Measurements from ENCODE around the gene GAPVD1.

Gene GAPVD1

DNA sequence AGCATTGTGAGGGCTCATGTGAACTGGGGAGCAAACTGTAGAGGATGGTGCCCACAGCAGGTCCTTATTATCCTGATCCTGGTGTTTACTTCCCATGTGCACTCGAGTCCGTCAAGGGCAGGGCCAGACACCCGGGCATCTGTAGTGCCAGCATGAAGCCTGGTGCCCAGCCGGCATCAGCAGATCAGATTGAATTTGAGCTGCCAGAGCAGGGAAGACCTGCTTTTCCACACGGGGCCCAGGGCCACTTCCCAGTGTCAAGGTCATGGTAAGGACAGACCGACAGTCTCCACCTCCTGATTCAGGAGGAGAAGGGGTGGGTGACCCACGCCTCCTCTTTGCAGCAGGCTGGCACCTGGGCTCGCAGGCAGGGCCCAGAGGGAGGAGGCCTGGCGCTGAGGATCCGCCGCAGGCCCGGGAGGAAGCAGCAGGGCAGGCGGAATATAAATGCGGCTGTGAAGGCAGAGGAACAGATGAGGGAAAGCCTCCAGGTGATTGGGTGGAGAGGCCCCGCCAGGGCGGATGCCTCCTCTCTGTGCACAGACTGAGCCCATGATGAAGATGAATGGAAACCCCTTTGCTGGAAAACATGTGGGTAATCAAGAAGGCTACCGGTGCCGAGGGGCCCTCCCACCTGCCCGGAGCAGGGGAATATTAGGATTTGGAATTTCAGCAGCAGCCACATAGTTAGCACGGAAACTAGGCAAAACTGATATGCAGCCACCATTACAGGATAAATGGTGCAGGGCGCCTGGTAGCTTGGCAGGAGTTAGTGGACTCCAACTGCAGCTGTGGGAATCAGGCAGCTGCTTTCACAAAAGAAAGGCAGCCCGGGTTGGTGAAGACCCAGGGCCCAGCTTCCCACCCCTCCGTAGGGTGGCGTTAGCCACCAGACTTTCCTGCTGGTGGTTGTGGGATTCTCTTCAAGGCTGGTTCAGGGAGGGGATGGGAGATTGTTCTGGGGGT lies 114.9 kb downstream of the GAPVD1 start:
- ChIA-PET POLR2A (interaction anchor here (0.8 kb wide), 1 partner anchor 135 kb away, joined by 3 read pairs; the partner anchor contains the start of gene HSPA5), CTCF (interaction anchor here (0.6 kb wide), 2 partner anchors 120 to 125 kb away, joined by 3 to 4 read pairs; no protein-coding TSS in a partner anchor)
- TF ChIP-seq FOXK2 (IDR thresholded peaks at IDR 0.05) (no peak), NFRKB (IDR thresholded peaks at IDR 0.05) (no peak), CTBP1 (IDR thresholded peaks at IDR 0.05; ENCODE audit: borderline replicate concordance) (no peak), LEF1 (IDR thresholded peaks at IDR 0.05; ENCODE audit: borderline replicate concordance) (no peak), FOXA1 (IDR thresholded peaks at IDR 0.05) (no peak), FOXM1 (IDR thresholded peaks at IDR 0.05; ENCODE audit: borderline replicate concordance) (no peak), BHLHE40 (IDR thresholded peaks at IDR 0.05; ENCODE audit: borderline replicate concordance) (no peak), TARDBP (IDR thresholded peaks at IDR 0.05) (no peak), ZNF384 (IDR thresholded peaks at IDR 0.05) (no peak), ARNT (IDR thresholded peaks at IDR 0.05) (no peak), HDGF (IDR thresholded peaks at IDR 0.05; ENCODE audit: borderline replicate concordance) (no peak), SUZ12 (IDR thresholded peaks at IDR 0.05) (no peak), SP1 (IDR thresholded peaks at IDR 0.05) (no peak), L3MBTL2 (conservative IDR thresholded peaks at IDR 0.05) (no peak), ELF4 (IDR thresholded peaks at IDR 0.05) (no peak)
- TF ChIP-seq, protein P1, sequence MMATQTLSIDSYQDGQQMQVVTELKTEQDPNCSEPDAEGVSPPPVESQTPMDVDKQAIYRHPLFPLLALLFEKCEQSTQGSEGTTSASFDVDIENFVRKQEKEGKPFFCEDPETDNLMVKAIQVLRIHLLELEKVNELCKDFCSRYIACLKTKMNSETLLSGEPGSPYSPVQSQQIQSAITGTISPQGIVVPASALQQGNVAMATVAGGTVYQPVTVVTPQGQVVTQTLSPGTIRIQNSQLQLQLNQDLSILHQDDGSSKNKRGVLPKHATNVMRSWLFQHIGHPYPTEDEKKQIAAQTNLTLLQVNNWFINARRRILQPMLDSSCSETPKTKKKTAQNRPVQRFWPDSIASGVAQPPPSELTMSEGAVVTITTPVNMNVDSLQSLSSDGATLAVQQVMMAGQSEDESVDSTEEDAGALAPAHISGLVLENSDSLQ (IDR thresholded peaks at IDR 0.05), result no peak
- no peak for DNase-seq (ENCODE audit: extremely low spot score)

GRCh38 chr9:125377584-125378250 lies 116.1 kb downstream of the GAPVD1 start:
- DNase-seq (ENCODE audit: extremely low spot score), result no peak
- CTCF ChIA-PET, result interaction anchor here (0.6 to 1.4 kb wide), 4 partner anchors 9 to 126 kb away, joined by 3 to 6 read pairs (median 4); no protein-coding TSS in a partner anchor
- no peak for TF ChIP-seq FOXA1 (IDR thresholded peaks at IDR 0.05)
- TF ChIP-seq, protein P1 (IDR thresholded peaks at IDR 0.05), result no peak
- no peak for TF ChIP-seq FOXM1 (IDR thresholded peaks at IDR 0.05; ENCODE audit: borderline replicate concordance)
- TF ChIP-seq CTBP1 (IDR thresholded peaks at IDR 0.05; ENCODE audit: borderline replicate concordance), result no peak
- no peak for TF ChIP-seq L3MBTL2 (conservative IDR thresholded peaks at IDR 0.05)
- no peak for TF ChIP-seq HDGF (IDR thresholded peaks at IDR 0.05; ENCODE audit: borderline replicate concordance)
- TF ChIP-seq FOXK2 (IDR thresholded peaks at IDR 0.05), result no peak
- no peak for TF ChIP-seq SUZ12 (IDR thresholded peaks at IDR 0.05)
- TF ChIP-seq BHLHE40 (IDR thresholded peaks at IDR 0.05; ENCODE audit: borderline replicate concordance), result no peak
- TF ChIP-seq ARNT (IDR thresholded peaks at IDR 0.05), result no peak
- TF ChIP-seq ZNF384 (IDR thresholded peaks at IDR 0.05), result no peak
- no peak for TF ChIP-seq NFRKB (IDR thresholded peaks at IDR 0.05)
- TF ChIP-seq TARDBP (IDR thresholded peaks at IDR 0.05), result no peak
- no peak for TF ChIP-seq LEF1 (IDR thresholded peaks at IDR 0.05; ENCODE audit: borderline replicate concordance)
- no peak for TF ChIP-seq SP1 (IDR thresholded peaks at IDR 0.05)
- TF ChIP-seq ELF4 (IDR thresholded peaks at IDR 0.05), result no peak
- POLR2A ChIA-PET, result interaction anchor here (0.8 kb wide), 1 partner anchor 136 kb away, joined by 3 read pairs; the partner anchor contains the start of gene HSPA5

- ChIA-PET POLR2A (no interaction called here), CTCF (interaction anchor here (1.4 kb wide), 1 partner anchor 123 kb away, joined by 6 read pairs; no protein-coding TSS in a partner anchor)
- no peak for DNase-seq (ENCODE audit: extremely low spot score)
- TF ChIP-seq ARNT (IDR thresholded peaks at IDR 0.05) (no peak), BHLHE40 (IDR thresholded peaks at IDR 0.05; ENCODE audit: borderline replicate concordance) (no peak), SUZ12 (IDR thresholded peaks at IDR 0.05) (no peak), FOXK2 (IDR thresholded peaks at IDR 0.05) (no peak), SP1 (IDR thresholded peaks at IDR 0.05) (no peak), NFRKB (IDR thresholded peaks at IDR 0.05) (no peak), HDGF (IDR thresholded peaks at IDR 0.05; ENCODE audit: borderline replicate concordance) (no peak), TARDBP (IDR thresholded peaks at IDR 0.05) (no peak), L3MBTL2 (conservative IDR thresholded peaks at IDR 0.05) (no peak), LEF1 (IDR thresholded peaks at IDR 0.05; ENCODE audit: borderline replicate concordance) (no peak)
- TF ChIP-seq, protein P1 (IDR thresholded peaks at IDR 0.05), result no peak
These were observed 117.2 kb downstream of the GAPVD1 start for GRCh38 chr9:125378778-125379177.

GRCh38 chr9:125379208-125379607 lies 117.6 kb downstream of the GAPVD1 start:
- ChIA-PET CTCF (interaction anchor here (1.4 kb wide), 1 partner anchor 124 kb away, joined by 6 read pairs; no protein-coding TSS in a partner anchor), POLR2A (no interaction called here)
- no peak for DNase-seq (ENCODE audit: extremely low spot score)
- TF ChIP-seq FOXA1 (IDR thresholded peaks at IDR 0.05) (no peak), ELF4 (IDR thresholded peaks at IDR 0.05) (no peak), HDGF (IDR thresholded peaks at IDR 0.05; ENCODE audit: borderline replicate concordance) (no peak), SP1 (IDR thresholded peaks at IDR 0.05) (no peak), ARNT (IDR thresholded peaks at IDR 0.05) (no peak), FOXK2 (IDR thresholded peaks at IDR 0.05) (no peak), TARDBP (IDR thresholded peaks at IDR 0.05) (no peak), L3MBTL2 (conservative IDR thresholded peaks at IDR 0.05) (no peak), CTBP1 (IDR thresholded peaks at IDR 0.05; ENCODE audit: borderline replicate concordance) (no peak), FOXM1 (IDR thresholded peaks at IDR 0.05; ENCODE audit: borderline replicate concordance) (no peak), ZNF384 (IDR thresholded peaks at IDR 0.05) (no peak)
- TF ChIP-seq, protein P1 (IDR thresholded peaks at IDR 0.05), result no peak

Measured in HEK293T (cell line).